ENCODE measurements around the gene HS3ST6.
"Not testable (repeated sequence)": the region's sequence is repeated elsewhere in the genome, so short reads cannot be mapped to it uniquely, and the experiment has no call there.

Gene HS3ST6

GRCh38 chr16:1958715-1959268 is 40.6 kb upstream of the HS3ST6 start:
- H3K27me3 ChIP-seq (ENCODE audit: insufficient read depth, low read length), result no peaks in the 10 kb centered on the region; the same call in 1 of the 2 replicates
- no peaks in the 10 kb centered on the region for H3K9me3 ChIP-seq (ENCODE audit: low read length)
- peaks cover 15% of the 10 kb centered on the region for H3F3A ChIP-seq (ENCODE audit: insufficient read depth, low read length)
- no peak overlapping the region for H2AFZ ChIP-seq (ENCODE audit: low read length)
- no peaks in the 10 kb centered on the region for H4K20me1 ChIP-seq (ENCODE audit: insufficient read depth, low read length)
- H3K4me2 ChIP-seq (ENCODE audit: low read length), result peak overlapping the region; percentile 55
- H3K36me3 ChIP-seq (ENCODE audit: insufficient read depth, low read length), result peaks cover 28% of the 10 kb centered on the region
- no peak for TF ChIP-seq EZH2 (IDR thresholded peaks at IDR 0.05; ENCODE audit: borderline replicate concordance, low read length)
- H3K27ac ChIP-seq (ENCODE audit: low read depth, low read length, poor library complexity, severe bottlenecking), result no peak overlapping the region
- no peaks in the 10 kb centered on the region for H3K9me2 ChIP-seq (ENCODE audit: low read depth, low read length)
- H3K79me2 ChIP-seq (ENCODE audit: insufficient read depth, low read length), result peaks cover 7% of the 10 kb centered on the region
- H3K4me3 ChIP-seq (ENCODE audit: low read depth, low read length, poor library complexity, severe bottlenecking), result peak overlapping the region; percentile 90
- H3K9ac ChIP-seq (ENCODE audit: low read length), result peak overlapping the region; percentile 43; the same call in 1 of the 2 replicates
- H3K4me1 ChIP-seq (ENCODE audit: insufficient read depth, low read length, severe bottlenecking), result peaks cover 39% of the 10 kb centered on the region

GRCh38 chr16:1958143-1958491 is 39.9 kb upstream of the HS3ST6 start:
- H3K27ac ChIP-seq (ENCODE audit: low read depth, low read length, poor library complexity, severe bottlenecking); H4K20me1 ChIP-seq (ENCODE audit: insufficient read depth, low read length); H3K4me3 ChIP-seq (ENCODE audit: low read depth, low read length, poor library complexity, severe bottlenecking); H3K9me2 ChIP-seq (ENCODE audit: low read depth, low read length); H3K79me2 ChIP-seq (ENCODE audit: insufficient read depth, low read length); H2AFZ ChIP-seq (ENCODE audit: low read length); H3K9me3 ChIP-seq (ENCODE audit: low read length); H3K27me3 ChIP-seq (ENCODE audit: insufficient read depth, low read length); H3K4me2 ChIP-seq (ENCODE audit: low read length); H3K9ac ChIP-seq (ENCODE audit: low read length): not testable (repeated sequence)
- peaks cover 33% of the 10 kb centered on the region for H3K4me1 ChIP-seq (ENCODE audit: insufficient read depth, low read length, severe bottlenecking)
- peaks cover 21% of the 10 kb centered on the region for H3K36me3 ChIP-seq (ENCODE audit: insufficient read depth, low read length)
- peaks cover 12% of the 10 kb centered on the region for H3F3A ChIP-seq (ENCODE audit: insufficient read depth, low read length)

GRCh38 chr16:1957434-1958142 is 39.4 kb upstream of the HS3ST6 start:
- not testable (repeated sequence) for H3K27ac ChIP-seq (ENCODE audit: low read depth, low read length, poor library complexity, severe bottlenecking)

GRCh38 chr16:1953734-1954133 is 35.5 kb upstream of the HS3ST6 start:
- no peak overlapping the region for H3K27ac ChIP-seq (ENCODE audit: low read depth, low read length, poor library complexity, severe bottlenecking)
- no peak overlapping the region for H3K4me2 ChIP-seq (ENCODE audit: low read length)
- TF ChIP-seq EZH2 (IDR thresholded peaks at IDR 0.05; ENCODE audit: borderline replicate concordance, low read length) (no peak), CTCF (IDR thresholded peaks at IDR 0.05; ENCODE audit: low read length) (no peak)
- H3K4me1 ChIP-seq (ENCODE audit: insufficient read depth, low read length, severe bottlenecking), result no peaks in the 10 kb centered on the region
- H3K27me3 ChIP-seq (ENCODE audit: insufficient read depth, low read length), result peaks cover 12% of the 10 kb centered on the region
- H3F3A ChIP-seq (ENCODE audit: insufficient read depth, low read length), result no peaks in the 10 kb centered on the region
- no peak overlapping the region for H3K9ac ChIP-seq (ENCODE audit: low read length)
- no peaks in the 10 kb centered on the region for H3K9me2 ChIP-seq (ENCODE audit: low read depth, low read length)
- no peak overlapping the region for H2AFZ ChIP-seq (ENCODE audit: low read length)
- no peaks in the 10 kb centered on the region for H3K36me3 ChIP-seq (ENCODE audit: insufficient read depth, low read length)
- no peaks in the 10 kb centered on the region for H3K9me3 ChIP-seq (ENCODE audit: low read length)
- no peak overlapping the region for H3K4me3 ChIP-seq (ENCODE audit: low read depth, low read length, poor library complexity, severe bottlenecking)
- H3K79me2 ChIP-seq (ENCODE audit: insufficient read depth, low read length), result no peaks in the 10 kb centered on the region
- H4K20me1 ChIP-seq (ENCODE audit: insufficient read depth, low read length), result no peaks in the 10 kb centered on the region

More at GRCh38 chr16:1957434-1958142, 39.4 kb upstream of the HS3ST6 start:
- Histone ChIP-seq H3K36me3 (ENCODE audit: insufficient read depth, low read length) (peaks cover 16% of the 10 kb centered on the region), H3K4me1 (ENCODE audit: insufficient read depth, low read length, severe bottlenecking) (peaks cover 27% of the 10 kb centered on the region), H3F3A (ENCODE audit: insufficient read depth, low read length) (peaks cover 12% of the 10 kb centered on the region)
- H3K9me3 ChIP-seq (ENCODE audit: low read length); H3K79me2 ChIP-seq (ENCODE audit: insufficient read depth, low read length); H3K4me3 ChIP-seq (ENCODE audit: low read depth, low read length, poor library complexity, severe bottlenecking); H3K27me3 ChIP-seq (ENCODE audit: insufficient read depth, low read length); H4K20me1 ChIP-seq (ENCODE audit: insufficient read depth, low read length); H3K9ac ChIP-seq (ENCODE audit: low read length); H3K9me2 ChIP-seq (ENCODE audit: low read depth, low read length); H3K4me2 ChIP-seq (ENCODE audit: low read length); H2AFZ ChIP-seq (ENCODE audit: low read length): not testable (repeated sequence)
